Stomach smooth muscle (tissue), 2 donors: Measurements from ENCODE around the gene ADGRG4.

Experiments used
- H3K27ac ChIP-seq: one replicate; pipeline ENCODE4 v1.7.0; 2013; ENCODE audit warnings: mild to moderate bottlenecking, low read length, inconsistent platforms
- H3K27me3 ChIP-seq, 2 donors: one replicate each; pipeline ENCODE4 v1.7.0; 2013; ENCODE audit warnings: low read length in 2 of 2; ENCODE audit not compliant: insufficient read depth in 2 of 2, control insufficient read depth in 1 of 2
- H3K36me3 ChIP-seq, 2 donors: one replicate each; pipeline ENCODE4 v1.7.0; 2013; ENCODE audit warnings: low read length in 2 of 2; ENCODE audit not compliant: control insufficient read depth in 2 of 2, insufficient read depth in 2 of 2
- H3K4me1 ChIP-seq: one replicate; pipeline ENCODE4 v1.7.0; 2013; ENCODE audit warnings: low read length; ENCODE audit not compliant: control insufficient read depth, insufficient read depth
- H3K4me3 ChIP-seq, 2 donors: one replicate each; pipeline ENCODE4 v1.7.0; 2013; ENCODE audit warnings: low read length in 2 of 2
- H3K9ac ChIP-seq, 2 donors: one replicate each; pipeline ENCODE4 v1.7.0; 2013; ENCODE audit warnings: low read length in 2 of 2, mild to moderate bottlenecking in 1 of 2
- H3K9me3 ChIP-seq, 2 donors: one replicate each; pipeline ENCODE4 v1.7.0; 2013; ENCODE audit warnings: low read length in 2 of 2; ENCODE audit not compliant: control insufficient read depth in 2 of 2
- donor health status: healthy.
- donor health status: Pancreatic carcinoma.

Gene ADGRG4

GRCh38 chrX:136328933-136329332 is 28.2 kb downstream of the ADGRG4 start:
- Histone ChIP-seq H3K36me3 (no peaks in the 10 kb centered on the region), H3K27ac (no peak overlapping the region), H3K27me3 (no peaks in the 10 kb centered on the region), H3K9ac (no peak overlapping the region), H3K4me3 (no peak overlapping the region), H3K4me1 (no peaks in the 10 kb centered on the region), H3K9me3 (no peaks in the 10 kb centered on the region)

GRCh38 chrX:136336623-136337022 is 35.9 kb downstream of the ADGRG4 start:
- Histone ChIP-seq H3K4me1 (no peaks in the 10 kb centered on the region), H3K27ac (no peak overlapping the region), H3K9me3 (no peaks in the 10 kb centered on the region), H3K9ac (no peak overlapping the region), H3K36me3 (no peaks in the 10 kb centered on the region), H3K4me3 (no peak overlapping the region), H3K27me3 (no peaks in the 10 kb centered on the region)

GRCh38 chrX:136339702-136340101 is 38.9 kb downstream of the ADGRG4 start:
- H3K4me1 ChIP-seq = no peaks in the 10 kb centered on the region
- H3K27ac ChIP-seq = no peak overlapping the region
- no peaks in the 10 kb centered on the region for H3K27me3 ChIP-seq
- H3K9ac ChIP-seq = no peak overlapping the region
- H3K36me3 ChIP-seq = no peaks in the 10 kb centered on the region
- no peaks in the 10 kb centered on the region for H3K9me3 ChIP-seq
- no peak overlapping the region for H3K4me3 ChIP-seq

GRCh38 chrX:136344320-136344719 is 43.6 kb downstream of the ADGRG4 start:
- Histone ChIP-seq H3K9ac (no peak overlapping the region), H3K36me3 (no peaks in the 10 kb centered on the region), H3K27me3 (no peaks in the 10 kb centered on the region), H3K27ac (no peak overlapping the region), H3K4me1 (no peaks in the 10 kb centered on the region), H3K9me3 (no peaks in the 10 kb centered on the region), H3K4me3 (no peak overlapping the region)

DNA sequence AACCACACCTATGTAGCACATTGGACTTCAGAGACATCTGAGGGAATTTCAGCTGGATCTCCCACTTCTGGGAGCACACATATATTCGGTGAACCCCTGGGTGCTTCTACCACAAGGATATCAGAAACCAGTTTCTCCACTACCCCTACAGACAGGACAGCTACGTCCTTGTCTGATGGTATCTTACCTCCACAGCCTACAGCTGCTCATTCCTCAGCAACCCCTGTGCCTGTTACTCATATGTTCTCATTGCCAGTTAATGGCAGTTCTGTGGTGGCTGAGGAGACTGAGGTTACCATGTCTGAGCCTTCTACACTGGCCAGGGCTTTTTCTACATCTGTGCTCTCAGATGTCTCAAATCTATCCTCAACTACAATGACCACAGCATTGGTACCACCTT is 45.7 kb downstream of the ADGRG4 start:
- no peak overlapping the region for H3K4me3 ChIP-seq
- no peaks in the 10 kb centered on the region for H3K36me3 ChIP-seq
- peaks cover 0 to 2% of the 10 kb centered on the region in 2 donors for H3K27me3 ChIP-seq
- H3K27ac ChIP-seq = no peak overlapping the region
- no peak overlapping the region for H3K9ac ChIP-seq
- H3K9me3 ChIP-seq = no peaks in the 10 kb centered on the region
- no peaks in the 10 kb centered on the region for H3K4me1 ChIP-seq

DNA sequence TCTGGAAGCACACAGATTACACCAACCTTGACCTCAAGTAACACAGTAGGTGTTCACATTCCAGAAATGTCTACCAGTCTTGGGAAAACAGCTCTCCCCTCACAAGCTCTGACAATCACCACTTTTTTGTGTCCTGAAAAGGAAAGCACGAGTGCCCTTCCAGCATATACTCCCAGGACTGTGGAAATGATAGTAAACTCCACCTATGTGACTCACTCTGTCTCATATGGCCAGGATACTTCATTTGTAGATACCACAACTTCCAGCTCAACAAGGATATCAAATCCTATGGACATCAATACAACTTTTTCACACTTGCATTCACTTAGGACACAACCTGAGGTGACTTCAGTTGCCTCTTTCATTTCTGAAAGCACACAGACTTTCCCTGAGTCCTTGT is 46.9 kb downstream of the ADGRG4 start:
- H3K9ac ChIP-seq = no peak overlapping the region
- H3K36me3 ChIP-seq = no peaks in the 10 kb centered on the region
- H3K27me3 ChIP-seq = peaks cover 0 to 2% of the 10 kb centered on the region in 2 donors
- H3K27ac ChIP-seq = no peak overlapping the region
- no peaks in the 10 kb centered on the region for H3K9me3 ChIP-seq
- no peaks in the 10 kb centered on the region for H3K4me1 ChIP-seq
- H3K4me3 ChIP-seq = no peak overlapping the region

GRCh38 chrX:136353526-136354093 is 52.8 kb downstream of the ADGRG4 start:
- H3K9ac ChIP-seq = no peak overlapping the region
- H3K4me1 ChIP-seq = no peaks in the 10 kb centered on the region
- no peaks in the 10 kb centered on the region for H3K9me3 ChIP-seq
- peaks cover 0 to 7% of the 10 kb centered on the region in 2 donors for H3K27me3 ChIP-seq
- H3K27ac ChIP-seq = no peak overlapping the region
- no peaks in the 10 kb centered on the region for H3K36me3 ChIP-seq
- H3K4me3 ChIP-seq = no peak overlapping the region

DNA sequence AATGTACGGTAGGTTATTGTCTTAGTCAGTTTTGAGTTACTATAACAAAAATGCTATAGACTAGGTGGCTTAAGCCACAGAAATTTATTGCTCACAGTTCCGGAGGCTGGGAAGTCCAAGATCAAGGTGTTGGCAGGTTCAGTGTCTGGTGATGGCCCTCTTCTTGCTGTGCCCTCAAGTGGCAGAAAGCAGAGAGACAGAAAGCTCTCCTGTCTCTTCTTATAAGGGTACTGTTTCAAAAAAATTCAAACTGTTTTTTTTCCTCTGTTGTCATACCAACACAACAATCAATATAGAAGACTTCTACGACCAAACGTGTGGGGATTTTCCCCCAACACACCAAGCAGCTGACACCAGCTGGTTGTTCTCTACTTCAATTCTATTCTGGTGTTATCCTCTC is 53.4 kb downstream of the ADGRG4 start:
- Histone ChIP-seq H3K4me3 (no peak overlapping the region), H3K4me1 (no peaks in the 10 kb centered on the region), H3K36me3 (no peaks in the 10 kb centered on the region), H3K27me3 (peaks cover 0 to 7% of the 10 kb centered on the region in 2 donors), H3K9me3 (no peaks in the 10 kb centered on the region), H3K9ac (no peak overlapping the region), H3K27ac (no peak overlapping the region)

- Histone ChIP-seq H3K4me3 (no peak overlapping the region), H3K4me1 (no peaks in the 10 kb centered on the region), H3K36me3 (no peaks in the 10 kb centered on the region), H3K9ac (no peak overlapping the region), H3K9me3 (peaks cover 0 to 2% of the 10 kb centered on the region in 2 donors), H3K27me3 (no peaks in the 10 kb centered on the region), H3K27ac (no peak overlapping the region)
These were observed 68.6 kb downstream of the ADGRG4 start for GRCh38 chrX:136369377-136369776.

DNA sequence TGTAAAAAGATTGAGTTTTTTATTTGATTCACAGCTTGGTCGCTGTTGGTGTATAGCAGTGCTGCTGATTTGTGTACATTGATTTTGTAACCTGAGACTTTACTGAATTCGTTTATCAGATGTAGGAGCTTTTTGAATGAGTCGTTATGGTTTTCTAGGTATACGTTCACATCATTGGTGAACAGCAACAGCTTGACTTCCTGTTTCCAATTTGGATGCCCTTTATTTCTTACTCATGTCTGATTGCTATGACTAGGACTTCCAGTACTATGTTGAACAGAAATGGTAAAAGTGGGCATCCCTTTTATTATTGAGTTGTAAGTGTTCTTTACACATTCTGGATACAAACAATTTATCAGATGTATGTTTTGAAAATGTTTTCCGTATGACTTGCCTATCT is 76.0 kb downstream of the ADGRG4 start:
- no peak overlapping the region for H3K9ac ChIP-seq
- H3K27me3 ChIP-seq = peaks cover 0 to 3% of the 10 kb centered on the region in 2 donors
- H3K36me3 ChIP-seq = no peaks in the 10 kb centered on the region
- H3K4me3 ChIP-seq = no peak overlapping the region
- no peak overlapping the region for H3K27ac ChIP-seq
- H3K4me1 ChIP-seq = no peaks in the 10 kb centered on the region
- H3K9me3 ChIP-seq = no peaks in the 10 kb centered on the region

GRCh38 chrX:136380010-136380769 is 79.4 kb downstream of the ADGRG4 start:
- Histone ChIP-seq H3K27ac (no peak overlapping the region), H3K9ac (no peak overlapping the region), H3K4me3 (no peak overlapping the region), H3K4me1 (no peaks in the 10 kb centered on the region), H3K36me3 (no peaks in the 10 kb centered on the region), H3K9me3 (no peaks in the 10 kb centered on the region), H3K27me3 (peaks cover 0 to 3% of the 10 kb centered on the region in 2 donors)
